GM23338 (cell line): ENCODE data around the gene DCAF11. TPM values are rescaled to one million over a fixed set of nuclear protein-coding genes. Genes with fewer than 3 reads are reported as not detected.
A peak's percentile ranks its signal among the peaks of the same experiment; 100 is the strongest.

Experiments used
- ATAC-seq: fragments of 200-7000 bp; cut with Tn5 transposase; 3 replicates; pipeline ENCODE4 v1.9.1; 2020
- DNase-seq: peaks from one replicate; pipeline ENCODE4 v3.0.0-alpha.2; 2015; ENCODE audit warnings: low spot score
- H2AFZ ChIP-seq: fragments of 200-600 bp; sonication (generic); 2 replicates; pipeline ENCODE4 v1.8.0; 2016; ENCODE audit warnings: antibody characterized with exemption, mild to moderate bottlenecking, moderate library complexity
- H3F3A ChIP-seq: fragments of 200-600 bp; sonication (generic); replicated peaks from 2 replicates; pipeline ENCODE4 v1.8.0; 2017; ENCODE audit warnings: antibody characterized with exemption, mixed run types, low read depth
- H3K27ac ChIP-seq: fragments of 200-600 bp; sonication (generic); 2 replicates; pipeline ENCODE4 v1.6.1; 2016; ENCODE audit warnings: low read depth
- H3K27me3 ChIP-seq: fragments of 200-600 bp; sonication (generic); 2 replicates; pipeline ENCODE4 v1.8.0; 2016; ENCODE audit warnings: mild to moderate bottlenecking, mixed run types, moderate library complexity; ENCODE audit not compliant: insufficient read depth
- H3K36me3 ChIP-seq: fragments of 200-600 bp; sonication (generic); 2 replicates; pipeline ENCODE4 v1.8.0; 2016; ENCODE audit warnings: mild to moderate bottlenecking; ENCODE audit not compliant: insufficient read depth
- H3K4me1 ChIP-seq: fragments of 200-600 bp; sonication (generic); 2 replicates; pipeline ENCODE4 v1.8.0; 2016; ENCODE audit warnings: mild to moderate bottlenecking, moderate library complexity; ENCODE audit not compliant: insufficient read depth
- H3K4me2 ChIP-seq: fragments of 200-600 bp; sonication (generic); 2 replicates; pipeline ENCODE4 v1.7.1; 2017; ENCODE audit warnings: mixed run types
- H3K4me3 ChIP-seq: fragments of 200-600 bp; sonication (generic); 2 replicates; pipeline ENCODE4 v1.6.1; 2016; ENCODE audit warnings: mixed run types
- H3K79me2 ChIP-seq: fragments of 200-600 bp; sonication (generic); replicated peaks from 2 replicates; pipeline ENCODE4 v1.8.0; 2017; ENCODE audit warnings: mild to moderate bottlenecking; ENCODE audit not compliant: insufficient read depth
- H3K9me2 ChIP-seq: fragments of 200-600 bp; sonication (generic); 2 replicates; pipeline ENCODE4 v1.8.0; 2017; ENCODE audit not compliant: insufficient read depth
- H4K20me1 ChIP-seq: fragments of 200-600 bp; sonication (generic); replicated peaks from 2 replicates; pipeline ENCODE4 v1.8.0; 2017; ENCODE audit warnings: mild to moderate bottlenecking; ENCODE audit not compliant: insufficient read depth
- H3K27ac Mint-ChIP-seq: 2 replicates; pipeline ENCODE4 v1.8.0; 2020; ENCODE audit warnings: inconsistent platforms, mild to moderate bottlenecking, moderate library complexity, mixed read lengths
- H3K27me3 Mint-ChIP-seq: 3 replicates; pipeline ENCODE4 v1.8.0; 2022; ENCODE audit warnings: low read depth, mild to moderate bottlenecking, moderate library complexity, mixed read lengths, inconsistent platforms; ENCODE audit not compliant: insufficient read depth, poor library complexity
- H3K36me3 Mint-ChIP-seq: 3 replicates; pipeline ENCODE4 v1.8.0; 2021; ENCODE audit warnings: low read depth, mild to moderate bottlenecking, inconsistent platforms, moderate library complexity, mixed read lengths
- H3K4me1 Mint-ChIP-seq: 3 replicates; pipeline ENCODE4 v1.8.0; 2020; ENCODE audit warnings: mild to moderate bottlenecking, inconsistent platforms, mixed read lengths
- H3K4me3 Mint-ChIP-seq: 3 replicates; pipeline ENCODE4 v1.8.0; 2021; ENCODE audit warnings: moderate library complexity, mild to moderate bottlenecking, inconsistent platforms, mixed read lengths
- H3K9me3 Mint-ChIP-seq: 3 replicates; pipeline ENCODE4 v1.8.0; 2020; ENCODE audit warnings: moderate library complexity, mild to moderate bottlenecking, inconsistent platforms, mixed read lengths
- CREB1 ChIP-seq: fragments of 250-450 bp; sonication (Bioruptor Pico); IDR thresholded peaks from 2 replicates; pipeline ENCODE4 v1.5.0; 2020; ENCODE audit warnings: low read depth, mild to moderate bottlenecking, moderate library complexity
- CTCF ChIP-seq, 2 experiments: fragments of 200-600 bp in 1 of 2; sonication (generic) in 1 of 2; conservative IDR thresholded peaks; 2 replicates each; pipeline versions ENCODE4 v1.5.1 to v1.6.1; 2016 to 2017; ENCODE audit warnings: antibody characterized with exemption in 2 of 2, low read depth in 2 of 2, mild to moderate bottlenecking in 2 of 2, moderate library complexity in 1 of 2
- ETS1 ChIP-seq: IDR thresholded peaks from 2 replicates; pipeline ENCODE4 v1.6.1; 2016; ENCODE audit warnings: antibody characterized with exemption
- EZH2 ChIP-seq: fragments of 200-600 bp; sonication (generic); IDR thresholded peaks from one replicate; pipeline ENCODE4 v1.8.0; 2017; ENCODE audit warnings: antibody characterized with exemption, mild to moderate bottlenecking, low read depth; ENCODE audit not compliant: unreplicated experiment
- EZH2phosphoT487 ChIP-seq: fragments of 200-600 bp; sonication (generic); IDR thresholded peaks from one replicate; pipeline ENCODE4 v1.8.1; 2018; ENCODE audit warnings: antibody characterized with exemption; ENCODE audit not compliant: unreplicated experiment
- JUNB ChIP-seq: IDR thresholded peaks from one replicate; pipeline ENCODE4 v1.6.1; 2016; ENCODE audit warnings: antibody characterized with exemption; ENCODE audit not compliant: unreplicated experiment
- NANOG ChIP-seq: IDR thresholded peaks from 2 replicates; pipeline ENCODE4 v1.6.1; 2016; ENCODE audit warnings: antibody characterized with exemption, borderline replicate concordance
- POLR2AphosphoS5 ChIP-seq: IDR thresholded peaks from 2 replicates; pipeline ENCODE4 v1.6.1; 2016; ENCODE audit warnings: antibody characterized with exemption, low read depth
- REST ChIP-seq: IDR thresholded peaks from one replicate; pipeline ENCODE4 v1.6.1; 2018; ENCODE audit warnings: antibody characterized with exemption; ENCODE audit not compliant: unreplicated experiment
- STAT1 ChIP-seq: IDR thresholded peaks from one replicate; pipeline ENCODE4 v1.6.1; 2016; ENCODE audit warnings: antibody characterized with exemption; ENCODE audit not compliant: unreplicated experiment
- ZNF114 ChIP-seq: fragments of 250-450 bp; sonication (Bioruptor Pico); IDR thresholded peaks from 2 replicates; pipeline ENCODE4 v1.5.0; 2020; ENCODE audit warnings: mild to moderate bottlenecking, moderate library complexity
- ZNF331 ChIP-seq: fragments of 250-450 bp; sonication (Bioruptor Pico); IDR thresholded peaks from 2 replicates; pipeline ENCODE4 v1.5.0; 2020; ENCODE audit warnings: low read depth, mild to moderate bottlenecking, moderate library complexity
- ZNF462 ChIP-seq: fragments of 250-450 bp; sonication (Bioruptor Pico); IDR thresholded peaks from 2 replicates; pipeline ENCODE4 v1.5.0; 2020; ENCODE audit warnings: mild to moderate bottlenecking, moderate library complexity
- polyA plus RNA-seq: library from polyadenylated mRNA; unstranded; fragments of >200 nt; fragmentation: Nextera tagmentation; extraction: Ambion mirVana; gene quantifications from 2 replicates; pipeline ENCODE4 v1.2.1, GENCODE V29; 2016
- total RNA-seq: library from RNA; depleted of rRNA; stranded (reverse); fragments of >200 nt; shearing (Covaris generic); gene quantifications from 2 replicates; pipeline ENCODE4 v1.2.3, GENCODE V29; 2014

Gene DCAF11
- total and polyA plus RNA-seq, 2 experiments from 2014 or later = 18.6 to 93.2 TPM

- Histone ChIP-seq H3K4me3 (peak overlapping the region; percentile 100), H3K79me2 (peaks cover 22% of the 10 kb centered on the region), H3K27ac (peak overlapping the region; percentile 97), H3K36me3 (no peaks in the 10 kb centered on the region), H3K9me2 (peaks cover 8% of the 10 kb centered on the region), H2AFZ (0 out of 2 replicates have a peak overlapping the region, but pooled peaks have one; percentile 23), H3K27me3 (no peaks in the 10 kb centered on the region), H3K4me1 (peaks cover 18% of the 10 kb centered on the region), H3F3A (peaks cover 15% of the 10 kb centered on the region), H3K4me2 (peak overlapping the region; percentile 100), H4K20me1 (peaks cover 5% of the 10 kb centered on the region; the same call in 1 of the 2 replicates)
- TF ChIP-seq ZNF462 (CRISPR knock-in tag) (no peak), REST (no peak), JUNB (no peak), ZNF114 (CRISPR knock-in tag) (no peak), EZH2phosphoT487 (no peak), ETS1 (no peak), POLR2AphosphoS5 (no peak), EZH2 (no peak), CREB1 (CRISPR knock-in tag) (no peak), ZNF331 (CRISPR knock-in tag) (no peak), CTCF (conservative IDR thresholded peaks at IDR 0.05; ENCODE audit: low read depth in 2 of 2) (no peak), STAT1 (no peak), NANOG (no peak)
- Mint-ChIP-seq H3K9me3 (peaks cover 3% of the 10 kb centered on the region; the same call in 2 of the 3 replicates), H3K4me3 (peak overlapping the region; percentile 100), H3K4me1 (peaks cover 33% of the 10 kb centered on the region), H3K27me3 (peaks cover 24% of the 10 kb centered on the region), H3K36me3 (peaks cover 57% of the 10 kb centered on the region), H3K27ac (peak overlapping the region; percentile 96)
- DNase-seq (peak; percentile 30), ATAC-seq (peak; percentile 0)
Observed at GRCh38 chr14:24094841-24095270, 19.7 kb upstream of the DCAF11 start.
